Ishikawa (cell line): ENCODE results near the gene GSK3A.

Source experiments
- CEBPB ChIP-seq: IDR thresholded peaks from 2 replicates; pipeline ENCODE4 v1.6.1; 2012
- CREB1 ChIP-seq: IDR thresholded peaks from 2 replicates; pipeline ENCODE4 v1.6.1; 2012; ENCODE audit warnings: low read depth
- EGR1 ChIP-seq: IDR thresholded peaks from 2 replicates; pipeline ENCODE4 v1.6.1; 2012
- EP300 ChIP-seq: IDR thresholded peaks from 2 replicates; pipeline ENCODE4 v1.6.1; 2012; ENCODE audit warnings: borderline replicate concordance
- FOXM1 ChIP-seq: IDR thresholded peaks from 2 replicates; pipeline ENCODE4 v1.6.1; 2012; ENCODE audit warnings: low read depth, borderline replicate concordance
- MAX ChIP-seq: IDR thresholded peaks from 2 replicates; pipeline ENCODE4 v1.6.1; 2012
- NFIC ChIP-seq: IDR thresholded peaks from 2 replicates; pipeline ENCODE4 v1.6.1; 2012
- RAD21 ChIP-seq: IDR thresholded peaks from 2 replicates; pipeline ENCODE4 v1.6.1; 2012; ENCODE audit warnings: low read depth
- REST ChIP-seq: IDR thresholded peaks from 2 replicates; pipeline ENCODE4 v1.6.1; 2012; ENCODE audit warnings: low read depth, mild to moderate bottlenecking
- TAF1 ChIP-seq: IDR thresholded peaks from 2 replicates; pipeline ENCODE4 v1.6.1; 2012; ENCODE audit warnings: low read depth, mild to moderate bottlenecking
- TCF12 ChIP-seq: IDR thresholded peaks from 2 replicates; pipeline ENCODE4 v1.6.1; 2012; ENCODE audit warnings: low read depth
- TEAD4 ChIP-seq: IDR thresholded peaks from 2 replicates; pipeline ENCODE4 v1.6.1; 2012
- USF1 ChIP-seq: IDR thresholded peaks from 2 replicates; pipeline ENCODE4 v1.6.1; 2012
- YY1 ChIP-seq: IDR thresholded peaks from 2 replicates; pipeline ENCODE4 v1.6.1; 2012; ENCODE audit warnings: low read depth
- ZBTB7A ChIP-seq: IDR thresholded peaks from 2 replicates; pipeline ENCODE4 v1.6.1; 2012; ENCODE audit warnings: low read depth

GSK3A gene

GRCh38 chr19:42284066-42284501, 41.7 kb upstream of the GSK3A start:
- TF ChIP-seq YY1 (no peak), USF1 (peak; percentile 48), RAD21 (no peak), EP300 (no peak), FOXM1 (no peak), EGR1 (peak; percentile 33; the same call in 1 of the 2 replicates)

- TF ChIP-seq ZBTB7A = peak; percentile 70; the same call in 1 of the 2 replicates
- peak; percentile 47; the same call in 1 of the 2 replicates for TF ChIP-seq MAX
- no peak for TF ChIP-seq YY1
- no peak for TF ChIP-seq EGR1
- TF ChIP-seq NFIC = peak; percentile 71
- no peak for TF ChIP-seq TAF1
- TF ChIP-seq REST = no peak
- no peak for TF ChIP-seq CREB1
- TF ChIP-seq FOXM1 = no peak
- no peak for TF ChIP-seq TEAD4
These were observed 41.0 kb upstream of the GSK3A start for GRCh38 chr19:42283188-42284065.

- TF ChIP-seq TAF1 (no peak), REST (no peak), MAX (0 out of 2 replicates have a peak, but pooled peaks have one; percentile 5)
These were observed 40.4 kb upstream of the GSK3A start for GRCh38 chr19:42282819-42283187.

GRCh38 chr19:42281827-42282762, 39.7 kb upstream of the GSK3A start:
- TF ChIP-seq ZBTB7A (peak; percentile 69; the same call in 1 of the 2 replicates), EP300 (0 out of 2 replicates have a peak, but pooled peaks have one; percentile 6), USF1 (no peak)

GRCh38 chr19:42281146-42281826, 38.9 kb upstream of the GSK3A start:
- TF ChIP-seq ZBTB7A (no peak; the same call in 1 of the 2 replicates), NFIC (peak; percentile 66; the same call in 1 of the 2 replicates), RAD21 (no peak), USF1 (no peak), TAF1 (no peak), TEAD4 (no peak), TCF12 (no peak), EP300 (peak; percentile 16; the same call in 1 of the 2 replicates), CEBPB (no peak), MAX (no peak), CREB1 (no peak), REST (no peak)
